AG04450 (cell line): ENCODE data around the gene SGMS1. TPM values are rescaled to one million over a fixed set of nuclear protein-coding genes. Genes with fewer than 3 reads are reported as not detected.

Experiments
- CTCF ChIA-PET: fragments of 300-600, 350-600 bp; formaldehyde crosslinking; extraction: SDS; loops from one replicate; lab custom pipeline; 2022; ENCODE audit warnings: antibody characterized with exemption, inconsistent platforms; lab: Charles Lee
- POLR2A ChIA-PET: fragments of 350-600 bp; formaldehyde crosslinking; extraction: SDS; loops from one replicate; lab custom pipeline; 2021; ENCODE audit warnings: antibody characterized with exemption, inconsistent platforms; lab: Yijun Ruan, JAX
- DNase-seq: peaks from one replicate; pipeline ENCODE4 v3.0.0-alpha.2; 2011; ENCODE audit warnings: low read depth, low spot score
- H3K27ac ChIP-seq: one replicate; pipeline ENCODE4 v1.5.1; 2012; ENCODE audit warnings: low read depth, low read length, control low read depth
- H3K27me3 ChIP-seq: one replicate; pipeline ENCODE4 v1.6.0; 2012; ENCODE audit warnings: low read length; ENCODE audit not compliant: control insufficient read depth, insufficient read depth
- H3K4me3 ChIP-seq: 2 replicates; pipeline ENCODE4 v1.5.1; 2011; ENCODE audit warnings: mild to moderate bottlenecking, low read depth, low read length, control low read depth
- H3K9me3 ChIP-seq: 2 replicates; pipeline ENCODE4 v1.5.1; 2012; ENCODE audit warnings: low read length; ENCODE audit not compliant: control insufficient read depth, insufficient read depth
- polyA plus RNA-seq: library from polyadenylated mRNA; depleted of rRNA; stranded (reverse); fragments of >200 nt; gene quantifications from 2 replicates; pipeline ENCODE4 v1.2.3, GENCODE V29; 2011
- TF ChIP-seq, protein P1 (sequence below): IDR thresholded peaks from 2 replicates; pipeline ENCODE4 v1.5.1; 2011; ENCODE audit warnings: low read depth, low read length, control low read depth, inconsistent platforms

Gene SGMS1
- polyA plus RNA-seq, 1 experiment, result 17.7 TPM

DNA sequence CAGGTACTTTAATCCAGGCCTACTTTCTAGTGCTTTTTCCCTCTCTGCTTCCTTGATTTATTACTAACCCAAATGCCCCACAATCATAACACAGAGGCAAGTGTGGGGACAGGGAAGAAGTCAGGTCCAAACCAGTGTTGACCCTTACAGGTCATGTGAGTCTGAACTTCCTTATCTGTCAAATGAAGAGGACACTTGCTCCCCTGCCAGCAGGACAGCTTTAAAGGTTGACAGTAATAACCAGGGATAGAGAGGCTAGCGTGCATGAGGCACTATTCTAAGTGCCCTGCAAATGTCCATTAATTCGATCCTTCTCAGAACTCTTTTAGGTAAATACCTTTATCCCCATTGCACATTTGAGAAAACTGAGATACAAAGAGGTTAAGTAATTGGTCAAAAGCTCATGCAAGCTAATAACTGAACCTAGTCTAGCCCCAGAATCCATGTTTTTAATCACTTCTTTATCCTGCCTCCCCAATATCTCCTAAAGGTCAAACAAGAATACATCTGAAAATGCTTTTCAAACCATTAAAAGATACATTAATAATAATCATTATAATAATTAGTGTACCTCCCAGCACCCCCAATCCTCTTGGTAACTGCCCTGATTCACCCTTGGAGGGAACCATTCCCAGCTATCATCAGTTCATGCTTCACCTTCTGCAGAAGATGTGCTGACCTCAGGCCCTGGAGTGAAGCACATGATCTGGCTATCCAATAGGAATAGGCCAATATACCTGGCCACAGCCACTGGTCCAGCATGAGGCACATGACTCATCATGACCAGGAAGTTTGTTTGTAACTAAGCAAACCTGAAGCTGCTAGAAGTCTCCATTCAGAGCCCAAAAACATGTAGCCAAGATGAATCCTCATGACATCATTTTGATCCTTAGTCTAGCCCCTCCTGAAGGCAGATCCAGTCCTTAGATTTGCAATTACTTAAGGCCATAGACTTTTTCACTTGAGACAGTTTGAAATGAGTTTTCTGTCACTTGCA lies 40.7 kb downstream of the SGMS1 start:
- ChIA-PET CTCF (interaction anchor here (0.7 to 1.4 kb wide), 2 partner anchors 22 to 159 kb away, joined by 3 to 4 read pairs; no protein-coding TSS in a partner anchor), POLR2A (no interaction called here)
- H3K9me3 ChIP-seq, result no peaks in the 10 kb centered on the region
- no peak overlapping the region for H3K4me3 ChIP-seq
- DNase-seq, result no peak
- no peaks in the 10 kb centered on the region for H3K27me3 ChIP-seq
- no peak overlapping the region for H3K27ac ChIP-seq
- TF ChIP-seq, protein P1, sequence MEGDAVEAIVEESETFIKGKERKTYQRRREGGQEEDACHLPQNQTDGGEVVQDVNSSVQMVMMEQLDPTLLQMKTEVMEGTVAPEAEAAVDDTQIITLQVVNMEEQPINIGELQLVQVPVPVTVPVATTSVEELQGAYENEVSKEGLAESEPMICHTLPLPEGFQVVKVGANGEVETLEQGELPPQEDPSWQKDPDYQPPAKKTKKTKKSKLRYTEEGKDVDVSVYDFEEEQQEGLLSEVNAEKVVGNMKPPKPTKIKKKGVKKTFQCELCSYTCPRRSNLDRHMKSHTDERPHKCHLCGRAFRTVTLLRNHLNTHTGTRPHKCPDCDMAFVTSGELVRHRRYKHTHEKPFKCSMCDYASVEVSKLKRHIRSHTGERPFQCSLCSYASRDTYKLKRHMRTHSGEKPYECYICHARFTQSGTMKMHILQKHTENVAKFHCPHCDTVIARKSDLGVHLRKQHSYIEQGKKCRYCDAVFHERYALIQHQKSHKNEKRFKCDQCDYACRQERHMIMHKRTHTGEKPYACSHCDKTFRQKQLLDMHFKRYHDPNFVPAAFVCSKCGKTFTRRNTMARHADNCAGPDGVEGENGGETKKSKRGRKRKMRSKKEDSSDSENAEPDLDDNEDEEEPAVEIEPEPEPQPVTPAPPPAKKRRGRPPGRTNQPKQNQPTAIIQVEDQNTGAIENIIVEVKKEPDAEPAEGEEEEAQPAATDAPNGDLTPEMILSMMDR, result no peak

DNA sequence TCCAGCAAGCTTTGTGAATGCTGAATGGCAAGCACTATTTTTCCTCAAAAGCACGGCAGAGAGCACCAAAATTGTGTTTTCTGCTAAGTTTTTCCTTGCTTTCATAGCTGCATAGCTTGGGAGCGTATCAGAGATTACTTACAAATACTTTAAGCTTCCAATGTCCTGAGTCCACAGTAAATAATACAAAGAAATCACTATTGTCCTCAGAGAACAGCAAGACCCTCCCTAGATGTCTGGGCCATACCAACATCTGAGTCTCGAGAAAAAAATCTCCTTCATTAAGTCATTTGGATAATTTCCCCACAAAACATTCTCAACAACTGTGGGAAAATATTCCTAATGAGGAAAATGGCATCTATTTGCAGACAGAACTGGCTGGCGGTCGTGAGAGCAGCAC lies 41.7 kb downstream of the SGMS1 start:
- TF ChIP-seq, protein P1, result no peak
- no peak for DNase-seq
- Histone ChIP-seq H3K4me3 (no peak overlapping the region), H3K27ac (no peak overlapping the region), H3K9me3 (no peaks in the 10 kb centered on the region), H3K27me3 (no peaks in the 10 kb centered on the region)
- CTCF ChIA-PET, result interaction anchor here (1.4 kb wide), 1 partner anchor 21 kb away, joined by 4 read pairs; no protein-coding TSS in a partner anchor
- POLR2A ChIA-PET, result no interaction called here

DNA sequence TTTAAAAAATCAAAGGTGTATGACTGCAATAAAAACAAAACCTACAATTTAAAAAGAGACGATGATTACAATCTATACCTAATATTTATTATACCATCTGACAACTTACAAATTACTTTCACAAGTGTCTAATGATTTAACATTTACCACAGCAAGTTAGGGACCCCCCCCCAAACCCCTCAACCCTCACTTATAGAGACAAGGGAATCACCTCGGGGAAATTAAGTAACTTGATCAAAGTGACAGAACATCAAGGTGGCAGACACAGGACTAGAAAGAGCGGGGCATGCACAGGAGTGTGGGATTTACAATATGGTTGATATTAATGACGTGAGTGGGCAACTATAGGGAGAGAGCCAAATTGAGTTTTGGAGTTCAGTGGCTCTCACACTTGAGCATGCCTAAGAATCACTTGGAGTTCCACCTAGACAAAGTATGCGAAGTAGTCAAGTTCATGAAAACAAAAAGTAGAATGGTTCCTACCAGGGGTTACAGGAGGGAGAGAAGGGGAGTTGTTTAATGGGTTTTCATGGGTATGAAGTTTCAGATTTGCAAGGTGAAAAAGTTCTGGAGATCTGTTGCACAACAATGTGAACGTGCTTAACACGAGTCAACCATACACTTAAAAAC lies 43.4 kb downstream of the SGMS1 start:
- TF ChIP-seq, protein P1, result no peak
- ChIA-PET POLR2A (no interaction called here), CTCF (no interaction called here)
- H3K27ac ChIP-seq, result no peak overlapping the region
- H3K9me3 ChIP-seq, result no peaks in the 10 kb centered on the region
- DNase-seq, result no peak
- no peaks in the 10 kb centered on the region for H3K27me3 ChIP-seq
- no peak overlapping the region for H3K4me3 ChIP-seq

DNA sequence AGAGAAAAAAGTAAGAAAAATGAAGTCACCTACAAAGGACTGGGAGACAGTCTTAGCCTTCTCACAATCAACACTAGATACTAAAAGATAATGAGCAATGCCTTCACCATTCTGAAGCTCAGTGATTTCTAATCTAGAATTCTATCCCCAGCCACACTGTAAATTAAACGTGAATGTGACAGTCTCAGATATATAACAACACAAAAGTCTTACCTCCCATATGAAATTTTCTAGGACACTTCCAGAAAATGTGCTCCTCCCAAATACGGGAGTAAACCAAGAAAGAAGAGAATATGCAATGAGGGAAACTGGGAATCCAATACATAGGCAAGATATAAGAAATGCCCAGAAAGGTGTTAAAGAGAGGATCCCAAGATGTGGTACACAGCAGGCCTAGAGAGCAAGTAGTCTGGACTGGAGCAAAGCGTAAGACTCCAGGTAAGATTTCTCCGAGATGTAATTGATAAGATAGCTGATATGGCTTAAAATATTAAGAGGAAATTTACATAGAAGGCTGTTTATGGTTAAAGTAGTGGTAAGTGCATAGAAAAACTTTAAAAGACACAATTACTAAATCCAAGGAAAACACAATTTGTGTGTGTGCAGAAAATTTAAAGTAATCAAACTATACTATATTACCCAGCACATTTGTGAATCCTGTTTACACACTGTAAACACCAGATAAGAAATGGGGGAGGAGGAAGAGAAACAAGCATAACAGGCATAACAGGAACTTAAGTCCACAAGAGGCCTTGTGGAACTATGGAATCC lies 44.1 kb downstream of the SGMS1 start:
- ChIA-PET CTCF (no interaction called here), POLR2A (no interaction called here)
- Histone ChIP-seq H3K27me3 (no peaks in the 10 kb centered on the region), H3K4me3 (no peak overlapping the region), H3K27ac (no peak overlapping the region), H3K9me3 (no peaks in the 10 kb centered on the region)
- TF ChIP-seq, protein P1, result no peak
- DNase-seq, result no peak
